NCI-H82 treated with DMSO at 0.1 percent for 48 hours (cell line): ENCODE results near the gene AIRE.

ENCODE experiments used
- DNase-seq: peaks from one replicate; lab custom pipeline; 2025; ENCODE audit not compliant: unreplicated experiment; lab: John Stamatoyannopoulos, UW

The AIRE gene

GRCh38 chr21:44303490-44303981 is 17.9 kb downstream of the AIRE start:
- DNase-seq: peak; percentile 29

- no peak for DNase-seq
Measured at GRCh38 chr21:44304011-44304616, 18.4 kb downstream of the AIRE start.

GRCh38 chr21:44304877-44305293 is 19.2 kb downstream of the AIRE start:
- DNase-seq: peak; percentile 45

- no peak for DNase-seq
Measured at GRCh38 chr21:44305691-44306090, 20.0 kb downstream of the AIRE start.

GRCh38 chr21:44306936-44307704 is 21.4 kb downstream of the AIRE start:
- no peak for DNase-seq

GRCh38 chr21:44310628-44311507 is 25.2 kb downstream of the AIRE start:
- DNase-seq: no peak

GRCh38 chr21:44312089-44312488 is 26.4 kb downstream of the AIRE start:
- DNase-seq: no peak

- DNase-seq: no peak
Measured at GRCh38 chr21:44312716-44313115, 27.0 kb downstream of the AIRE start.

- no peak for DNase-seq
Measured at GRCh38 chr21:44313451-44313850, 27.8 kb downstream of the AIRE start.

- no peak for DNase-seq
Measured at GRCh38 chr21:44314128-44314527, 28.5 kb downstream of the AIRE start.

- DNase-seq: no peak
Measured at GRCh38 chr21:44314561-44314960, 28.9 kb downstream of the AIRE start.

- no peak for DNase-seq
Measured at GRCh38 chr21:44315691-44316203, 30.1 kb downstream of the AIRE start.

GRCh38 chr21:44316277-44316900 is 30.7 kb downstream of the AIRE start:
- DNase-seq: no peak

- DNase-seq: no peak
Measured at GRCh38 chr21:44317241-44317782, 31.6 kb downstream of the AIRE start.

GRCh38 chr21:44317871-44318270 is 32.2 kb downstream of the AIRE start:
- DNase-seq: no peak

- no peak for DNase-seq
Measured at GRCh38 chr21:44318489-44319285, 33.0 kb downstream of the AIRE start.

- no peak for DNase-seq
Measured at GRCh38 chr21:44319407-44320065, 33.9 kb downstream of the AIRE start.

GRCh38 chr21:44320847-44321246 is 35.2 kb downstream of the AIRE start:
- DNase-seq: no peak

GRCh38 chr21:44321846-44322450 is 36.3 kb downstream of the AIRE start:
- no peak for DNase-seq
